DMS153 treated with DMSO at 0.1 percent for 48 hours (cell line): Measurements from ENCODE around the gene MYADML2.
"Not testable (repeated sequence)": the region's sequence is repeated elsewhere in the genome, so short reads cannot be mapped to it uniquely, and the experiment has no call there.

Source experiments
- DNase-seq: peaks from one replicate; lab custom pipeline; 2025; ENCODE audit not compliant: unreplicated experiment; lab: John Stamatoyannopoulos, UW

Gene MYADML2

DNA sequence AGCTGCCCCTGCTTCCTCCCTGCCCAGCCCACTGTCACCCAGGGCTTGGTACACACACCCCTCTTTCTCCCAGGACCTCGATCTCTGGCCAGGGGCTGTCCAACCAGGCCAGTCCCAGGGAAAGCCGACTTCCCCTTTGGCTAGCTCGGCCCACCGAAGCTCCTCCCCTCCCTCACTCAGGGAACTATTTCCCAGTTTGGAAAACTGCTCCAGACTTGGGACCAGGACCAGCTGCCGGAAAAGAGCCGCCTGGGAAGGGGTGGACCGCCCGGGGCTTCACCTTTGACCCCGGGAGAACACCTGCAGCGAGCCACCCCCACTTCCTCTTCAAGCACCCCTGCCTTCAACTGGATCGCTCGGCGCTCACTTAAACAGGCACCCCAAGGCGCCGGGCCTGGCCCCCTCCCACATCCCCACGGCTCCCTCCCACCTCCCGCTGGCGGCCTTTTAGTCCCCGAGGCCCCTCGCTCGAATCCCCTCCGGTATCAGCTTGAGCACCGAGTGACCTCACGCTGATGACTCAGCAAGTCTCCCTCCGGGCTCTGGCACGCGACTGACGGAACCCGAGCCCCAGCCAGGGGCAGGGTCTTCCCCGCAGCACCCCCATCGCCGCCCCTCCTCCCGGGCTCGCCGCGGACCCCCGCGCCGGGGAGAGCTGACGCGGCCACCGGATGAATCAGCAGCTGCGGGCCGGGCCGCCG, 20.4 kb downstream of the MYADML2 start:
- no peak for DNase-seq

DNA sequence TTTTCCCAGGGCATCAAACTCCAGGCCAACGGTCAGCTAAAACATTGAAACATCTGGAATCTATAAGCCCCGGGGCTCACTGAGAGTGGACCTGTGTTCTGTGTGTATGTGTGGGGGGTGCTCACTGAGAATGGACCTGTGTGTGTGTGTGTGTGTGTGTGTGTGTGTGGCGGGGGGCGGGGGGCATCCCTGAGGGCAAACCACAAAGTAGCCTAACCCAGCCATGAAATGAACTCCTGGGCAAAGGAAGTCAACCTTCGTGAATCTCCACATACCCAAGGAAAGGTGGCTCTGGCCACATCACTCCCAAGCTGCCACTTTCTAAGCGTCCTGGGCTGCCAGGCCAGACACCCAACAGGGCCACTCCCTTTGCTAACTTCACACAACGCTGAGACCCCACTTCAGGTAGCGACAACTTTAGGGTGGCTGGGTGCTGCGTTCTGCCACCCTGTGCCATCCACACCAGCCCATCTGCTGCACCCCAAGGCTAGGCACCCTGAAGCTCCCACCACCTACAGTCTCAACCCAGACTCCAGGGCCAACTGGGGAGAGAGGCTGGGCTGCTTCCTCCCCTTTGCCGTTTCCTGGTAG, 21.1 kb downstream of the MYADML2 start:
- DNase-seq: no peak

DNA sequence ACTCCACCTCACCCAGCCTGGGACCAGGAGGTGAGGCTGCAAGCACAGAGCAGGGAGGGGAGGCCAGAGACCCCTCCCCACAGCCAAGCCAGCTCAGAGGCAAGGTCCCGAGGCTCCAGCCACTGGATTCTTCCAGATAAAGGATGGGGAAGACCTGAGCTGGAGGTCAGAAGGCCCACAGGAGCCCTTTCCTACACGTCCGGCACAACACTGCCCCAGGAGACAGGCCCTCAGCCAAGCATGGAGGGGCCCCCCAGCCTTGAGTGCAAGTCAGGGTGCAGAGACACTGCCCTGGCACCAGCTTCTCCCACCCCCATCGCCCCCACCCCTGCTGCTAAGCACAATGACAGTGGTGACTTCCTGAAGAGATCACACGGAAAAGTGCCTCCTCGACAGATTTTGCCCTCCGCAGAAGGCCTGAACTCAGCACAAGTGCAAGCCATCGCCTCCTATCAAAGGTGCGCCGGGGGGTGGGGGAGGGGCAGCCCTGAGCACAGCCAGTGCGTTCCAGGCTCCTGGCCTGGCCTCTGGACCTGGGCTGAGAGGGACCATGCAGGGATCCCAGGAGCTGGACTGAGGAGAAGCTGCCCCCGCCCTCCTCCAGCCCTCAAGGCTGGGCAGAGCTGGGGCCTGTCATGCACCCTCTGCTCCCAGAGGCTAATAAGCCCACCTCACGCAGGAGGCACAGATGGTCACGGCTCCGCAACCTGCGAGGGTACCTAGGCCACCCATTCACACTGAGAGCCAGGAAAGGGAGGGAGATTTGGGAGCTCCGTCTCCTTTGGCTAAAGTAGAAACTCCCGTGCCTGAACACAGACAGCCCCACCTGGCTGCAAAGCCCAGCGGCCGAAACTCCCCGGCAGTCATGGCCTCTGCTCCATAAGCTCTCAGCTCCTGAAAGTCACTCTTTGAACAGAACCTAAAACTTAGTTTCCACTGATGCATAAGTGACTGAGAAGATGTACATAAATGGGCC, 22.2 kb downstream of the MYADML2 start:
- DNase-seq: no peak

GRCh38 chr17:81923302-81924260, 23.5 kb downstream of the MYADML2 start:
- DNase-seq: no peak

DNA sequence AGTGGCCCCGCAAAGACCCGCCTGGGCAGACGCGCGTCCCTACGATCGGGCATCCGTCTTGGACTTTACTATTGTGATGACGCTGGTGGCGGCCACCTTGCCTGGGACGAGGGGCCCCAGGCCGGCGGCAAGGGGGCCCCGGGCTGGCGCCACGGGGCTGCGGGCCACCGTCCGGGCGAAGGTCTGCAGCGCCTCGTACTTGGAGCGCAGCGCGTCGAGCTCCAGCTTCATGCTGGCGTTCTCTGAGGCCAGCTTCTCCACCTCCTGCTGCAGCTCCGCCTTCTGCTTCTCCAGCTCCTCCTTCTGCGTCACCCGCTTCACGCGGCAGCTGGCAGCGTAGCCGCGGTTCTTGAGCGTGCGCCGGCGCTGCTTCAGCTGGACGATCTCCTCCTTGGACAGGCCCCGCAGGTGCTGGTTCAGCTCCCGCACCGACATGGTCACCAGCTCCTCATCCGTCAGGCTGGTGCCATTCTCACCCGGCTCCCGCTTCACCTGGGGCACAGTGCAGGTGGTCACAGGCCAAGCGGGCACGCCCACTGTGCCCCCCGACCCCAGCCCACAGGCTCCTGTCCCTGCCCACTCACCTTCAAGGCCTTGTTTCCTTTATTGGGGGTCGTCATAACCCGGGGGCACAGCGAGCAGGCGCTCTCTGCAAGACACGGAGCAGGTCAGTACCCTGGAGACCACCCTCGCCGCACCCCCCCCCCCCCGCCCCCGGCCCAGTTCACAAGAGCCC, 24.3 kb downstream of the MYADML2 start:
- DNase-seq: no peak

- DNase-seq: no peak
Measured at GRCh38 chr17:81921996-81922565, 25.0 kb downstream of the MYADML2 start.

- DNase-seq: no peak
Measured at GRCh38 chr17:81921537-81921862, 25.5 kb downstream of the MYADML2 start.

DNA sequence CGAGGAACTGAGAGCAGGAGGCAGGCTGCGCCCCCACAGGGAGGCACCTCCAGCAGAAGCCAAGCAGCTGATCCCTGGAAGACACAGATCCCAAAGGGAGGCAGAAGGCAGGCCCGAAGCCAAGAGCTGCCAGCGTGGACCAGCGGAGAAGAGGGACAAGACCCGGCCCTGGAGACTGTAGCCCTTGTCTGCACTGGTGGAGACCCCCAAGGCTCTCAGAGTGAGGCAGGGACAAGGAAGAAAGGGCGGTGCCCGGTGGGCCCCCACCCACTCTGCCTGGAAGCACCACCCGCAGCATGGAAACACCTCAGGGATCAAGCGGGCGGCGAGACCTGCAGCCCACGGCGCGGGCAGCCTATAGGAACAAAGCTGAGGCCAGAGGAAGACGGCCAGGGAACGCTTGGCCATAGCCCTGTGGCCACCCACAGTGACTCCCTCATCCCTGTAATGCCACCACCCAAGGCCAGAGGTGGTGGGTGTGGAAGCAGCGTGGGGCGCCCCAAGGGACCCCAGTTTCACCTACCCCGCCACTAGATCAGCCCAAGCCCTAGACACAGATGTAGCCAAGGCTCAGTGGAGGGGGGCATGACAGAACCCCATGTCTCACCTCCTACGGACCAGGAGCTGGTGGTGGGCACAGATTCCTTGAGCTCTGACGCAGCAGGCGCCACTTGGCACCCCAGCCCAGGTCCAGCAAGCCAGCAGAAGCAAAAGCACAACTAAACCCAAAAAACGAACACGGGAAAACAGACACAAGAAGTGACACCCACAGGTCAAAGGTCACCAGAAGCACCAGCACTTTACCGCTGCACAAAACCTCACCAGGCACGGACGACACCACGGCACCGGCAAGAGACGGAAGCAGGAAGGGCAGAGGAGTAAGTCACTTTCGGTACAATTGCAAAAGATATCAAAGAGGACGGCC, 26.2 kb downstream of the MYADML2 start:
- DNase-seq: no peak

DNA sequence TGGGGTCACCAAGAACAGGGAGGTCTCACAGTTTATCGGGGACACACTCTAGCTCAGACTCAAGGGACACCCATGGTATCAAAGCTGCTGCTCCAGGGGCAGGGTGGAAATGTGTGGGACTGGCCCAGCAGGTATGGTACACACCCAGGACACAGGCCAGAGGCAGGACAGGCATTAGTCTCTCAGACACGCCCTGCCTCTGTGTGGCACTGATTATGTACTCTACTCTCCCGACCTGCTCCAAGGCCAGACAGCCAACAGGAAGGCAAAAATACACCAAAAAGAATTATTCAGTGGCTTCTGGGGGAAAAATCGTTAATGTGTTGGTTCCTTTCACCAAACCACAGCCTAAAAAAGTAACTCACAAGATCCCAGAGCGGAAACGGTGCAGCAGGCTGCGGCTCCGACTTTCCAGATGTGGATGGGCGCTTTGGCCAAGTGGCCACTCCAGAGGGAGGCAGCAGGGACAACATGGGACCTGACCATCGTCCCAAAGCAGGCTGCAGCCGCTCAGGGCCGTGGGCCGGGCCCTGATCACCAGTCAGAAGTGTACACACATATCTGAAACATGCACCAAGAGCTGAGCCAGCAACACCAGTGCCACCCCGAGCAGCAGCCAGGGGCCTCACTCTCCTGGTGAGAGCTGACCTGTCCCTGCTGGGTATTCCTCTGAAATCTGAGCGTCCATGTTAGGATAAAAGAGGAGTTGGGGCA, 28.0 kb downstream of the MYADML2 start:
- DNase-seq: no peak

GRCh38 chr17:81918333-81918669, 28.7 kb downstream of the MYADML2 start:
- DNase-seq: not testable (repeated sequence)

DNA sequence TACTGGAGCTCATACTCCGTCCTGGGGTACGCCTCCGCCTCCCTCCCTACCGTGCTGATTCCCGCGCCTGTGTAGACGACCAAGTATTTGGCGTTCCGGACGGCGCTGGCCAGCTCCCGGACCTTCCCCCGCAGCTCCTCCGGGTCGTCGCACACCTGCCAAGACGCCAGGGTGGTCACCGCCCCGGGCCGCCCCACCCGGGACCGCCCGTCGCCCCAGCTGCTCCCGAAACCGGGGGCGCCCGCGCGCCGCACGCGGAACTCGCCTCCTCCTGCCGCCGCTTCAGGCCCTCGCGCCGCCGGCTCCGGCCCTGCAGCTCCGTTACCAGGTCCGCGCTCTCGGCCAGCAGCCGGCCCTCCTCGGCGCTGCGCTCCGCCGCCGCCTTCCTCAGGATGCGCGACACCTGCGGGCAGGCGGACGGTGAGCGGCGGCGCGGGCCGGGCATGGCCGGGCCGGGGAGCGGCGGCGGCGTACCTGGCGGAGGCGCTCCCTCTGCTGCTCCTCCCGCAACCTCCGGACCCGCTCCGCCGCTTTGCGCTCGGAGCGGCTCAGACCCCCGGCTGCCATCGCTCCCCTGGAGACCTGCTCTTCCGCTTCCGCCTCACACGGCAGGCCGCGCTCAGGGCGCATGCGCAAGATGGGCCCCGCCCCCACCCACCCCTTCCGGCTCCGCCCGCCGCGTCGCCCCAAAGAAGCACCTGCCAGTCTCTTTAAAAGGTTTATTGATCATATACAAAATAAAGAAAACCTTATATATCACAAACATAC, 29.3 kb downstream of the MYADML2 start, which contains the start of gene SIRT7:
Gene SIRT7 (minus strand): TSS at position 612 of the 768 bp plus-strand sequence. CDS start 45 bp downstream, at position 567.
- DNase-seq: peak; percentile 59

DNA sequence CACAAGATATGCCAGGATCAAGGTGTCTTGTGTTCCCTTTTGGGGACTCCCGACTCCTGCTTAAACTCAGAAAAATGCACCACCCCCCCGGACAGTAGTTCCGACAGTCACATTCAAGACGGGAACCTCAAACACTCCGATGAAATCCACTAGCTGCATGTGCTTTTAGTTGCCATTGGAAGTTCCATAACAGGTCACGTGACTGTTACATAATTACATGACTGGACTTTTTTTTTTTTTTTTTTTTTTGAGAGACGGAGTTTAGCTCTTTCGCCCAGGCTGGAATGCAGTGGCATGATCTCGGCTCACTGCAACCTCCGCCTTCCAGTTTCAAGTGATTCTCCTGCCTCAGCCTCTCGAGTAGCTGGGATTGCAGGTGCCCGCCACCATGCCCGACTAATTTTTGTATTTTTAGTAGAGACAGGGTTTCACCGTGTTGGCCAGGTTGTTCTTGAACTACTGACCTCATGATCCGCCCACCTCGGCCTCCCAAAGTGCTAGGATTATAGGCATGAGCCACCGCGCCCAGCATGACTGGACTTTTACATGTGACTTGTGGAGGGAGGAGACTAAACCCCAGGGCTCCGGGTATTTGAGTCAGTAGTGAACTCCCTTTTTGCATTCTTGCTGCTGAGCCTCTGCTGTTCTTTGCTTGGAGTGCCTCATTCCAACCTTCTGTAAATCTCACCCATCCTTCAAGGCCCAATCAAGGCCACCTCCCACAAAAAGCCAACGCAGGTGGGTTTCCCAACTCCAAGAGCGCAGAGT, 30.6 kb downstream of the MYADML2 start:
- no peak for DNase-seq

- no peak for DNase-seq
Measured at GRCh38 chr17:81915331-81915730, 31.7 kb downstream of the MYADML2 start.

DNA sequence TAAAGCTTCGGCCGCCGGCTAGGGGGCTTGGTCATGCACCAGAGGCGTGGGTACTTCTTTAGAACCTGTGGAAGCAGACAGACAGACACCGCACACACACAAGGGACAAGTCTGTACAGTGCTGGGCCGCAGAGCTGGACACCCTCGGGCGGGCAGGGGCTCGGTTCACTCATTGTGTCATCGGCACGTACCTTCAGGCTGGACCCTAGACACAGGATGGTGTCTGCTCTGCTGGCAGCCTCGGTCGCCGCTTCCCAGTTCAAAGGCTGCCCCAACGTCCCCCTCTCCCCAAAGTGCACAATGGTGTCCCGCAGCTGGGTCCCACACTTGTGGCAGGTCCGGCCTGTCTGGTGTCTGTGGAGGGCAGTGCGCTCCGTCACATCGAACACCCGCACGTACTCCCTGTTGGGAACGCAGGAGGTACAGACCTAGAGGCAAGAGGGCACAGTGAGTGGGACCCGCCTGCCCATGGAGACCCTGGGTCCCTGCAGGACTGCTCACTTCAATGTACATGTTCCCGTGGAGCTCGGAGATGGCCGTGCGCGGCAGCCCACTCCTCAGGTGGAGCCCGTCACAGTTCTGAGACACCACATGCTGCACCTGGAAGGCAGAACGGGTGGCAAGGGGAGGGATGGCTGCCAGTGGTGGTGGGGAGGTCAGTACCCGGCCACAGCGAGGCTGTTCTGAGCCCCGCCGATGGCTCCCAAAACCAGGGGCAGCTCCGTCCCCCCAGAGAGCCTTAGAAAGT, 32.8 kb downstream of the MYADML2 start:
- no peak for DNase-seq

- no peak for DNase-seq
Measured at GRCh38 chr17:81913394-81914102, 33.5 kb downstream of the MYADML2 start.
